ENCODE data around the gene HAPLN3. TPM values are rescaled to one million over a fixed set of nuclear protein-coding genes. Genes with fewer than 3 reads are reported as not detected.

Gene HAPLN3
- total and polyA plus RNA-seq, 10 of the 15 experiments (the other 5 are each of a cell fraction or from before 2014, with no cell fraction given), result 0.20 to 5.0 (median 1.4) TPM; not detected in 1

DNA sequence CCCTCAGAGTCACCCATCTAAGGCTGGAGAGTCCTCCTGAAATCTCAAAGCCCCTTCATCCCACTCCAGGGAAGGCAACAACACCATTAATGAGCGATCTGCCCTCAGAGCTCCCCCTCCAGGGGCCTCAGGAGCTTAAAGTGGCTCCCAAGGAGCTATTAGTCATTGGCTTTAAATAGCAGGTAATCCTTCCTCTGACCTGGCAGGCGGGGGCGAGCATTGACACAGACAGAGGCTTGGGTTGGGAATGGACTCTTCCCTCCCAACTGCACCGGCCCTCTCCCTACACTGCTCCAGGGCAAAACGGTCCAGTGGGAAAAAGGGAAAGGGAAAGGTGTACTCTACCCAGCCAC is 16.4 kb upstream of the HAPLN3 start:
- Histone ChIP-seq H3K36me3 (ENCODE audit: control insufficient read depth in 2 of 2, insufficient read depth in 2 of 2, low read length in 1 of 2) (no peaks in the 10 kb centered on the region), H3K9ac (ENCODE audit: control insufficient read depth, insufficient read depth, low read length) (no peak overlapping the region), H3K27me3 (replicated peaks in 1 of 2; ENCODE audit: control insufficient read depth in 2 of 2, insufficient read depth in 2 of 2, low read length in 1 of 2) (peaks cover 0 to 2% of the 10 kb centered on the region in 2 experiments; a peak in 2 of 4 replicates), H3K4me1 (ENCODE audit: control insufficient read depth, insufficient read depth, low read length) (no peaks in the 10 kb centered on the region), H3K4me2 (ENCODE audit: control insufficient read depth, insufficient read depth) (no peak overlapping the region), H3K27ac (ENCODE audit: control insufficient read depth, insufficient read depth) (no peak overlapping the region), H3K79me2 (ENCODE audit: control insufficient read depth, insufficient read depth, low read length) (no peaks in the 10 kb centered on the region), H3K9me3 (replicated peaks; ENCODE audit: control insufficient read depth, insufficient read depth, low read length) (no peaks in the 10 kb centered on the region), H3K4me3 (no peak overlapping the region), H4K20me1 (ENCODE audit: control insufficient read depth, insufficient read depth) (no peaks in the 10 kb centered on the region), H2AFZ (ENCODE audit: control insufficient read depth, low read depth, low read length) (no peak overlapping the region)
- CTCF ChIA-PET, result interaction anchor here (0.7 to 2.1 kb wide), 2 partner anchors 10 to 32 kb away, joined by 4 to 5 read pairs; no protein-coding TSS in a partner anchor
- intact Hi-C loops (cut with micrococcal nuclease; ENCODE audit: unreplicated experiment) (no loop called here), in situ Hi-C loops (cut with MboI) (no loop called here)
- FAIRE-seq, result no peak
- SMC1A ChIA-PET (ENCODE audit: uncharacterized antibody, unreplicated experiment), result interaction anchor here (1.0 kb wide), 1 partner anchor 13 kb away, joined by 3 read pairs; no protein-coding TSS in a partner anchor
- BruUV-seq (replicated peaks), result no TSS peak
- 48% methylated on average over 5 of the region's 5 CpGs for WGBS (ENCODE audit: insufficient coverage, insufficient replicate concordance, low lambda C conversion rate, missing lambda C conversion rate)
- ATAC-seq, result no peak
- no peak for DNase-seq (ENCODE audit: low read depth, low spot score)
- RAD21 ChIA-PET (ENCODE audit: unreplicated experiment), result interaction anchor here (0.5 kb wide), 1 partner anchor 9 kb away, joined by 3 read pairs; no protein-coding TSS in a partner anchor
- POLR2A ChIA-PET, result no interaction called here
- TF ChIP-seq, protein P1, sequence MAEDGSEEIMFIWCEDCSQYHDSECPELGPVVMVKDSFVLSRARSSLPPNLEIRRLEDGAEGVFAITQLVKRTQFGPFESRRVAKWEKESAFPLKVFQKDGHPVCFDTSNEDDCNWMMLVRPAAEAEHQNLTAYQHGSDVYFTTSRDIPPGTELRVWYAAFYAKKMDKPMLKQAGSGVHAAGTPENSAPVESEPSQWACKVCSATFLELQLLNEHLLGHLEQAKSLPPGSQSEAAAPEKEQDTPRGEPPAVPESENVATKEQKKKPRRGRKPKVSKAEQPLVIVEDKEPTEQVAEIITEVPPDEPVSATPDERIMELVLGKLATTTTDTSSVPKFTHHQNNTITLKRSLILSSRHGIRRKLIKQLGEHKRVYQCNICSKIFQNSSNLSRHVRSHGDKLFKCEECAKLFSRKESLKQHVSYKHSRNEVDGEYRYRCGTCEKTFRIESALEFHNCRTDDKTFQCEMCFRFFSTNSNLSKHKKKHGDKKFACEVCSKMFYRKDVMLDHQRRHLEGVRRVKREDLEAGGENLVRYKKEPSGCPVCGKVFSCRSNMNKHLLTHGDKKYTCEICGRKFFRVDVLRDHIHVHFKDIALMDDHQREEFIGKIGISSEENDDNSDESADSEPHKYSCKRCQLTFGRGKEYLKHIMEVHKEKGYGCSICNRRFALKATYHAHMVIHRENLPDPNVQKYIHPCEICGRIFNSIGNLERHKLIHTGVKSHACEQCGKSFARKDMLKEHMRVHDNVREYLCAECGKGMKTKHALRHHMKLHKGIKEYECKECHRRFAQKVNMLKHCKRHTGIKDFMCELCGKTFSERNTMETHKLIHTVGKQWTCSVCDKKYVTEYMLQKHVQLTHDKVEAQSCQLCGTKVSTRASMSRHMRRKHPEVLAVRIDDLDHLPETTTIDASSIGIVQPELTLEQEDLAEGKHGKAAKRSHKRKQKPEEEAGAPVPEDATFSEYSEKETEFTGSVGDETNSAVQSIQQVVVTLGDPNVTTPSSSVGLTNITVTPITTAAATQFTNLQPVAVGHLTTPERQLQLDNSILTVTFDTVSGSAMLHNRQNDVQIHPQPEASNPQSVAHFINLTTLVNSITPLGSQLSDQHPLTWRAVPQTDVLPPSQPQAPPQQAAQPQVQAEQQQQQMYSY (CRISPR knock-in tag; IDR thresholded peaks at IDR 0.05), result no peak
- TF ChIP-seq IKZF2 (IDR thresholded peaks at IDR 0.05) (no peak), BACH1 (IDR thresholded peaks at IDR 0.05; ENCODE audit: borderline replicate concordance) (no peak), KDM1A (IDR thresholded peaks at IDR 0.05; ENCODE audit: borderline replicate concordance) (no peak), EP300 (IDR thresholded peaks at IDR 0.05; ENCODE audit: borderline replicate concordance in 1 of 2, control insufficient read depth in 1 of 2, low read depth in 2 of 2, low read length in 2 of 2) (no peak), NR2C2 (IDR thresholded peaks at IDR 0.05; ENCODE audit: borderline replicate concordance, control insufficient read depth, insufficient read length, low read depth) (no peak), CREB1 (IDR thresholded peaks at IDR 0.05; ENCODE audit: low read depth) (no peak), PML (IDR thresholded peaks at IDR 0.05; ENCODE audit: low read length) (no peak), RELB (IDR thresholded peaks at IDR 0.05; ENCODE audit: low read depth) (no peak), STAT3 (IDR thresholded peaks at IDR 0.05; ENCODE audit: low read depth, low read length) (no peak), ATF3 (IDR thresholded peaks at IDR 0.05; ENCODE audit: borderline replicate concordance, extremely low read depth, low read depth, low read length) (no peak), RFX5 (IDR thresholded peaks at IDR 0.05; ENCODE audit: low read depth, low read length) (no peak), POLR2AphosphoS5 (IDR thresholded peaks at IDR 0.05; ENCODE audit: low read length) (no peak), ZZZ3 (IDR thresholded peaks at IDR 0.05; ENCODE audit: control insufficient read depth, insufficient read length, low read depth) (no peak), ZNF687 (IDR thresholded peaks at IDR 0.05) (no peak)
